ENCODE results near the gene ZFAND6.
A peak's percentile ranks its signal among the peaks of the same experiment; 100 is the strongest.

ZFAND6 gene

DNA sequence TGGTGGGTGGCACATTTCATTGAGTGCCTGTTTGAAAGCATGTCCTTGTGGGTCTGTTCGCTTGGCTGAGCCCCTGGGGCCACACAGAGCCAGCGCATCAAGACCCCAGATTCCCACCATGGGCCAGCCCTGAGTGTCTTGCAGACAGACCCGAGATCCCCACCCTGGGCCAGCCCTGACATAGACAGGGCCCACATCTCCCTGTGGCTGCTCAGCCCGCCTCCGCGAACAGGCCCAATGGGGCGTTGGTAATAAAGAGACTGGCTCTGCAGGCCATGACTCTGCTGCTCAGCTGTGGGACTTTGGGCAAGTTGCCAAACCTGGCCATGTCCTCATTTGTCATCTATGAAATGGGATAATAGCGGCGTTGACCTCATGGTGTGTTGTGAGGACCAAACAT, 116.0 kb downstream of the ZFAND6 start:
- no peaks in the 10 kb centered on the region for H3K27me3 ChIP-seq
- H3K9me3 ChIP-seq (replicated peaks in 1 of 11), result no peaks in the 10 kb centered on the region
- no peak overlapping the region for H3K4me2 ChIP-seq
- H3K9ac ChIP-seq, result no peak overlapping the region
- peaks cover 10 to 30% (median 17%) of the 10 kb centered on the region in 10 experiments; a peak in 18 of 20 replicates for H3K4me1 ChIP-seq
- peaks cover 0 to 12% (median 0%) of the 10 kb centered on the region in 11 experiments; a peak in 3 of 22 replicates for H4K20me1 ChIP-seq
- no peak for TF ChIP-seq Cebpa-rat (IDR thresholded peaks at IDR 0.05)
- H3K36me3 ChIP-seq, result peaks cover 5 to 57% (median 26%) of the 10 kb centered on the region in 11 experiments; a peak in 17 of 22 replicates
- peak overlapping the region in 1 of 11 experiments; percentile 27; a peak in 1 of 22 replicates for H3K27ac ChIP-seq
- H3K4me3 ChIP-seq, result no peak overlapping the region

GRCh38 chr15:80176443-80176842, 117.0 kb downstream of the ZFAND6 start:
- H3K27me3 ChIP-seq, result no peaks in the 10 kb centered on the region

GRCh38 chr15:80177156-80177555, 117.7 kb downstream of the ZFAND6 start:
- peaks cover 10 to 64% (median 43%) of the 10 kb centered on the region in 11 experiments; a peak in 21 of 22 replicates for H3K36me3 ChIP-seq
- H3K4me3 ChIP-seq, result no peak overlapping the region
- no peak overlapping the region for H3K27ac ChIP-seq
- peaks cover 0 to 12% (median 0%) of the 10 kb centered on the region in 11 experiments; a peak in 3 of 22 replicates for H4K20me1 ChIP-seq
- no peak overlapping the region for H3K9ac ChIP-seq
- H3K4me1 ChIP-seq, result peaks cover 10 to 30% (median 19%) of the 10 kb centered on the region in 10 experiments
- H3K9me3 ChIP-seq (replicated peaks in 1 of 11), result no peaks in the 10 kb centered on the region
- no peaks in the 10 kb centered on the region for H3K27me3 ChIP-seq
- no peak for TF ChIP-seq Cebpa-rat (IDR thresholded peaks at IDR 0.05)
- peak overlapping the region in 3 of 11 experiments; percentile 1 to 33 (median 9); a peak in 3 of 22 replicates for H3K4me2 ChIP-seq

More at GRCh38 chr15:80176443-80176842, 117.0 kb downstream of the ZFAND6 start:
- Histone ChIP-seq H3K9me3 (replicated peaks in 1 of 11) (no peaks in the 10 kb centered on the region), H3K9ac (no peak overlapping the region), H4K20me1 (peaks cover 0 to 12% (median 0%) of the 10 kb centered on the region in 11 experiments; a peak in 3 of 22 replicates), H3K27ac (no peak overlapping the region), H3K4me1 (peaks cover 10 to 30% (median 17%) of the 10 kb centered on the region in 10 experiments; a peak in 18 of 20 replicates), H3K36me3 (peaks cover 7 to 64% (median 36%) of the 10 kb centered on the region in 11 experiments; a peak in 21 of 22 replicates), H3K4me3 (no peak overlapping the region), H3K4me2 (peak overlapping the region in 2 of 11 experiments; percentile 9 to 33; a peak in 2 of 22 replicates)
- TF ChIP-seq Cebpa-rat (IDR thresholded peaks at IDR 0.05), result no peak

DNA sequence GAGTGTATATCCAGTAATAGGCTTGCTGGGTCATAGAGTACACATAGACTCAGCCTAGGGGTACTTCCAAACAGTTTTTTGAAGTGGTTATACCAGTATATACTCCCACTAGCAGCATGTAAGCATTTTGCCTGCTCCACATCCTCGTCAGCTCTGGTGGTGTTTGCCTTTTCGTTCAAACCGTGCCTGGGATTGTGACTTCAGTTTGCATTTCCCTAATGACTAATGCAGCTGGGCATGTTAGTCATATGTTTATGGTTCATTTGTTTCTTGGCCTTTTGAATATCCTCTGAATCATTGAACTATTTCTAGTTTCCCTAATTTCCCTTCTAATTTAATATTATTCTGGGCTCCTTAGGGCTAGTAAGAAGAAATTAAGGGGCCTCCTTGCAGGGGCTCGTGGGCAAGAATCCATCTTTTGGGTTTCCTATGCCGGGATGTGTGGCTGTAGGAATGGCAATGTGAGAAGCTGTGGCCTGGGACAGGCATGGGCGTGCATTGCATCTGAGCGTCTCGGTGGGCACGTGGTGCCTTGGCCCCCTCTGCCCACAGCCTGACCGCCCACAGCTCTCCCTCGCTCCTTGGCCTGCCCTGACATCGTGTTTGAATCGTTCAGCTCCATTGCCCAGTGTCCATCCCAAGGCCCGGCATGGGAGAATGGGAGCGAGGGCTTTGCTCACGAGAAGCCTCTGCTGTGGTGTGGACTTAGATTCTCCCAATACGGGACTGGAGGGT, 119.7 kb downstream of the ZFAND6 start:
- peaks cover 19 to 30% (median 27%) of the 10 kb centered on the region in 10 experiments for H3K4me1 ChIP-seq
- H3K27ac ChIP-seq, result peak overlapping the region in 7 of 11 experiments; percentile 9 to 49 (median 35); a peak in 9 of 22 replicates
- H4K20me1 ChIP-seq, result peaks cover 0 to 11% (median 0%) of the 10 kb centered on the region in 11 experiments; a peak in 2 of 22 replicates
- H3K9ac ChIP-seq, result no peak overlapping the region; a peak in 1 of 22 replicates
- peak overlapping the region in 10 of 11 experiments; percentile 16 to 78 (median 46); a peak in 20 of 22 replicates for H3K4me2 ChIP-seq
- H3K9me3 ChIP-seq (replicated peaks in 1 of 11), result no peaks in the 10 kb centered on the region
- H3K27me3 ChIP-seq, result no peaks in the 10 kb centered on the region
- no peak overlapping the region for H3K4me3 ChIP-seq
- TF ChIP-seq Cebpa-rat (IDR thresholded peaks at IDR 0.05), result no peak
- peaks cover 10 to 75% (median 62%) of the 10 kb centered on the region in 11 experiments; a peak in 21 of 22 replicates for H3K36me3 ChIP-seq

DNA sequence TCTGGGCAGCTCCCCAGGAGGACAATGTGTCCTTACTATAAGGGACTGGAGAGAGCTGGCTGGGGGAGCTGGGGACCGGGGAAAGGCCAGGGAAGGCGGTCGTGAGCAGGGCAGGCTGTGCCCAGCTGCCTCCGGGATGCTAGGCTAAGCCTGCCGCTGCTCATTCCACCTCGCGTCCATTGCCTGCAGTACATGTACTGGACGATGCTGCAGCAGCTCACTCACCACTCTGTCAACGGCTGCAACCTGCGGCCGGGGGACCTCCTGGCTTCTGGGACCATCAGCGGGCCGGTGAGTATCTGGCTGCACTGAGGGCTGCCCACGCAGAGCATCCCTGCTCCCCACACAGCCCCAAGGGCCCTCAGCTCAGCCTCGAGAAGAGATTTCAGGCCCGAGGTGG, 120.5 kb downstream of the ZFAND6 start:
- H4K20me1 ChIP-seq, result peaks cover 0 to 11% (median 0%) of the 10 kb centered on the region in 11 experiments; a peak in 2 of 22 replicates
- no peaks in the 10 kb centered on the region for H3K27me3 ChIP-seq
- no peak for TF ChIP-seq Cebpa-rat (IDR thresholded peaks at IDR 0.05)
- peak overlapping the region in 5 of 11 experiments; percentile 9 to 41 (median 35); a peak in 4 of 22 replicates for H3K27ac ChIP-seq
- no peaks in the 10 kb centered on the region for H3K9me3 ChIP-seq (replicated peaks in 1 of 11)
- H3K4me3 ChIP-seq, result no peak overlapping the region
- H3K36me3 ChIP-seq, result peaks cover 10 to 75% (median 62%) of the 10 kb centered on the region in 11 experiments; a peak in 21 of 22 replicates
- peaks cover 19 to 30% (median 27%) of the 10 kb centered on the region in 10 experiments for H3K4me1 ChIP-seq
- no peak overlapping the region; a peak in 1 of 22 replicates for H3K9ac ChIP-seq
- peak overlapping the region in 8 of 11 experiments; percentile 24 to 78 (median 53); a peak in 14 of 22 replicates for H3K4me2 ChIP-seq

GRCh38 chr15:80180468-80180867, 121.0 kb downstream of the ZFAND6 start:
- Histone ChIP-seq H3K27me3 (no peaks in the 10 kb centered on the region), H3K36me3 (peaks cover 15 to 75% (median 62%) of the 10 kb centered on the region in 11 experiments), H3K4me2 (no peak overlapping the region), H3K4me3 (no peak overlapping the region), H4K20me1 (peaks cover 0 to 11% (median 0%) of the 10 kb centered on the region in 11 experiments; a peak in 2 of 22 replicates), H3K27ac (0 out of 22 replicates have a peak overlapping the region, but pooled peaks of 1 of the 11 experiments have one; percentile 38), H3K9me3 (replicated peaks in 1 of 11) (peaks cover 0 to 5% (median 4%) of the 10 kb centered on the region in 11 experiments; a peak in 9 of 22 replicates), H3K9ac (no peak overlapping the region), H3K4me1 (peaks cover 19 to 30% (median 27%) of the 10 kb centered on the region in 10 experiments)
- no peak for TF ChIP-seq Cebpa-rat (IDR thresholded peaks at IDR 0.05)

GRCh38 chr15:80180986-80181385, 121.5 kb downstream of the ZFAND6 start:
- H3K9me3 ChIP-seq (replicated peaks in 1 of 11), result peaks cover 0 to 10% (median 9%) of the 10 kb centered on the region in 11 experiments; a peak in 10 of 22 replicates
- H3K27me3 ChIP-seq, result no peaks in the 10 kb centered on the region
- H3K27ac ChIP-seq, result no peak overlapping the region
- H3K4me3 ChIP-seq, result no peak overlapping the region
- no peak overlapping the region for H3K9ac ChIP-seq
- peaks cover 19 to 30% (median 27%) of the 10 kb centered on the region in 10 experiments for H3K4me1 ChIP-seq
- H4K20me1 ChIP-seq, result peaks cover 0 to 11% (median 0%) of the 10 kb centered on the region in 11 experiments; a peak in 2 of 22 replicates
- peaks cover 20 to 76% (median 64%) of the 10 kb centered on the region in 11 experiments for H3K36me3 ChIP-seq
- H3K4me2 ChIP-seq, result no peak overlapping the region
- no peak for TF ChIP-seq Cebpa-rat (IDR thresholded peaks at IDR 0.05)

DNA sequence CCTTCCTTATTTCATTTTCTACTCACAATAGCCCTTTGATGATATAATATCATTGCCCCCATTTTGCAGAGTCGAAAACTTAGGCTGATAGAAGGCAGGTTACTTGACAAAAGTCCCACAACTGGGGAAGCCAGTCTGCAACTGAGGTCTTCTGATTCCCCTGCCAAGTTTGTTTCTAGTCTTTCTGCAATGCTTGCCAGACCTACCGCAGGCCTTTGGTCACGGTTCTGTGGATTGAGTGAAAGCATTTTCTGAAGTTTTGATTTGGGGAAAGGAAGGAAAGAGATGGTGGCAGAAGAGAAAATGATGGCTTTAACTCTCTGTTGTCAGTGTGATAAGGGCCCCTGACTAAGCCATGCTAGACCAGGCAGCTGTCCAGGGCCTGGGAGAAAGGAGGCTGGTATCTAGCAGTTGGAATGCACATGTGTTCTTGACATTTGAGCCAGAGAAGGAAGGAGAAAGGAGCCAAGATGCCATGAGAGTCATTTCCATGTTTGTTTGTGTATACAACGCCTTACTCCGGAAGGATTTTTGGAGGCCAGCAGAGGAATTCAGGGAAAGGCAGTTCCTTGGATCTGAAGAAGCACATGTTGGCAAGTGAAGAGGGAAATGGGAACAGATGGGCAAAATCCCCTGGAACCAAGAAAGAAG, 123.3 kb downstream of the ZFAND6 start:
- H3K9ac ChIP-seq, result no peak overlapping the region
- no peaks in the 10 kb centered on the region for H3K27me3 ChIP-seq
- peaks cover 33 to 88% (median 76%) of the 10 kb centered on the region in 11 experiments for H3K36me3 ChIP-seq
- peaks cover 0 to 11% (median 0%) of the 10 kb centered on the region in 11 experiments; a peak in 2 of 22 replicates for H4K20me1 ChIP-seq
- H3K4me3 ChIP-seq, result no peak overlapping the region
- peaks cover 17 to 29% (median 21%) of the 10 kb centered on the region in 10 experiments for H3K4me1 ChIP-seq
- no peak for TF ChIP-seq Cebpa-rat (IDR thresholded peaks at IDR 0.05)
- H3K4me2 ChIP-seq, result peak overlapping the region in 6 of 11 experiments; percentile 9 to 47 (median 17); a peak in 7 of 22 replicates
- H3K27ac ChIP-seq, result no peak overlapping the region
- H3K9me3 ChIP-seq (replicated peaks in 1 of 11), result peaks cover 0 to 17% (median 9%) of the 10 kb centered on the region in 11 experiments; a peak in 10 of 22 replicates
